Measurements from ENCODE around the gene EPC2.

DNA sequence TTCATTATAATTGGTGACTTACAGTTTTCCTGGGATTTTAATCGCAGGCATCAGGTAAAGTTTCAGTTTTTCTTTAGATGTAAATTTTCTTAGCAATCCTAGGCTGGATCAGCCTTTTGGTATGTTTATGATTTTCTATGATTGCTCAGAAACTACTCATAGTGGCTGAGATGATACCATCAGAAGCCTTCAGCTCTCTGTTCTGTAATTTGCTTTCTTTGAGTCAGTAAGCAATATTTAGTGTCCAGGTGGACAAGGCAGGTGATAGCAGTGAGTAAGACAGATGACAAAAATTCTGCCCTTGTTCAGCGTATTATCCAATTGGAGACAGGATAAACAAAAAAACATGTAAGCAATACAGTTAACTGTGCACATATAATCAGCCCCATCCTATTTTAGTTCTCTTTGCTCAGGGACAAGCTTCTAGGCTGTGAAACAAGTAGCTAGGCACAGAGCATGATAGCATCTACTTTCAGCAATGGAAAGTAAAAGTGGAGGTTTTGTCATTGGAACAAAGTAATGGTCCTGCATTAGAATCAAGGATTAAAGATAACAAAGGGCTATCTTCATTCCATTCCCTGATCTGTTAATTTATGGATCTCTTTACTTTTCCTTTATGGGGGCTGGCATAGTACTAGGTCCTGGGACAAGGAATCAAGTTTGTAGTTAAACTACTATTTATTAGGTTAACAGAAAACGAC is 100.8 kb downstream of the EPC2 start:
- TF ChIP-seq, protein P1, sequence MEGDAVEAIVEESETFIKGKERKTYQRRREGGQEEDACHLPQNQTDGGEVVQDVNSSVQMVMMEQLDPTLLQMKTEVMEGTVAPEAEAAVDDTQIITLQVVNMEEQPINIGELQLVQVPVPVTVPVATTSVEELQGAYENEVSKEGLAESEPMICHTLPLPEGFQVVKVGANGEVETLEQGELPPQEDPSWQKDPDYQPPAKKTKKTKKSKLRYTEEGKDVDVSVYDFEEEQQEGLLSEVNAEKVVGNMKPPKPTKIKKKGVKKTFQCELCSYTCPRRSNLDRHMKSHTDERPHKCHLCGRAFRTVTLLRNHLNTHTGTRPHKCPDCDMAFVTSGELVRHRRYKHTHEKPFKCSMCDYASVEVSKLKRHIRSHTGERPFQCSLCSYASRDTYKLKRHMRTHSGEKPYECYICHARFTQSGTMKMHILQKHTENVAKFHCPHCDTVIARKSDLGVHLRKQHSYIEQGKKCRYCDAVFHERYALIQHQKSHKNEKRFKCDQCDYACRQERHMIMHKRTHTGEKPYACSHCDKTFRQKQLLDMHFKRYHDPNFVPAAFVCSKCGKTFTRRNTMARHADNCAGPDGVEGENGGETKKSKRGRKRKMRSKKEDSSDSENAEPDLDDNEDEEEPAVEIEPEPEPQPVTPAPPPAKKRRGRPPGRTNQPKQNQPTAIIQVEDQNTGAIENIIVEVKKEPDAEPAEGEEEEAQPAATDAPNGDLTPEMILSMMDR (IDR thresholded peaks at IDR 0.05) = no peak
- no peak for TF ChIP-seq POLR2AphosphoS5 (IDR thresholded peaks at IDR 0.05; ENCODE audit: low read depth, low read length)
- TF ChIP-seq SIN3A (IDR thresholded peaks at IDR 0.05; ENCODE audit: borderline replicate concordance, insufficient read depth, low read depth, low read length) = no peak
